ENCODE results near the gene RABGAP1. TPM values are rescaled to one million over a fixed set of nuclear protein-coding genes. Genes with fewer than 3 reads are reported as not detected.

Gene RABGAP1
- total and polyA plus RNA-seq, 2 experiments from 2014 or later, result 8.5 to 33.9 TPM

DNA sequence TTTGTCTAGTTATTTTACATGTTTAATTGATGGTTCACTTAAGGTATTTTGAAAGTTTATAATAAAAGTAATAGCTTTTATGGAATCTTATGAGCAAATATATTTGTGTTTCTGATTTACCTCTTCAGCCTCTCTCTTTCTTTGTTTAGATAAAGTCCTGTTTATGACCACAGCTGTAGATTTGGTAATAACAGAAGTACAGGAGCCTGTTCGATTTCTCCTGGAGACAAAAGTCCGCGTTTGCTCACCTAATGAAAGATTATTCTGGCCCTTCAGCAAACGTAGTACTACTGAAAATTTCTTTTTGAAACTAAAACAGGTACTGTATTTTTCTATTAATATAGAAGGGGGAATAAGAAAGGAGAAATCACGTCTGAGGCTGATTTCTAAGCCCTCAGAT is 57.6 kb downstream of the RABGAP1 start (continued):
- TF ChIP-seq, protein P1, sequence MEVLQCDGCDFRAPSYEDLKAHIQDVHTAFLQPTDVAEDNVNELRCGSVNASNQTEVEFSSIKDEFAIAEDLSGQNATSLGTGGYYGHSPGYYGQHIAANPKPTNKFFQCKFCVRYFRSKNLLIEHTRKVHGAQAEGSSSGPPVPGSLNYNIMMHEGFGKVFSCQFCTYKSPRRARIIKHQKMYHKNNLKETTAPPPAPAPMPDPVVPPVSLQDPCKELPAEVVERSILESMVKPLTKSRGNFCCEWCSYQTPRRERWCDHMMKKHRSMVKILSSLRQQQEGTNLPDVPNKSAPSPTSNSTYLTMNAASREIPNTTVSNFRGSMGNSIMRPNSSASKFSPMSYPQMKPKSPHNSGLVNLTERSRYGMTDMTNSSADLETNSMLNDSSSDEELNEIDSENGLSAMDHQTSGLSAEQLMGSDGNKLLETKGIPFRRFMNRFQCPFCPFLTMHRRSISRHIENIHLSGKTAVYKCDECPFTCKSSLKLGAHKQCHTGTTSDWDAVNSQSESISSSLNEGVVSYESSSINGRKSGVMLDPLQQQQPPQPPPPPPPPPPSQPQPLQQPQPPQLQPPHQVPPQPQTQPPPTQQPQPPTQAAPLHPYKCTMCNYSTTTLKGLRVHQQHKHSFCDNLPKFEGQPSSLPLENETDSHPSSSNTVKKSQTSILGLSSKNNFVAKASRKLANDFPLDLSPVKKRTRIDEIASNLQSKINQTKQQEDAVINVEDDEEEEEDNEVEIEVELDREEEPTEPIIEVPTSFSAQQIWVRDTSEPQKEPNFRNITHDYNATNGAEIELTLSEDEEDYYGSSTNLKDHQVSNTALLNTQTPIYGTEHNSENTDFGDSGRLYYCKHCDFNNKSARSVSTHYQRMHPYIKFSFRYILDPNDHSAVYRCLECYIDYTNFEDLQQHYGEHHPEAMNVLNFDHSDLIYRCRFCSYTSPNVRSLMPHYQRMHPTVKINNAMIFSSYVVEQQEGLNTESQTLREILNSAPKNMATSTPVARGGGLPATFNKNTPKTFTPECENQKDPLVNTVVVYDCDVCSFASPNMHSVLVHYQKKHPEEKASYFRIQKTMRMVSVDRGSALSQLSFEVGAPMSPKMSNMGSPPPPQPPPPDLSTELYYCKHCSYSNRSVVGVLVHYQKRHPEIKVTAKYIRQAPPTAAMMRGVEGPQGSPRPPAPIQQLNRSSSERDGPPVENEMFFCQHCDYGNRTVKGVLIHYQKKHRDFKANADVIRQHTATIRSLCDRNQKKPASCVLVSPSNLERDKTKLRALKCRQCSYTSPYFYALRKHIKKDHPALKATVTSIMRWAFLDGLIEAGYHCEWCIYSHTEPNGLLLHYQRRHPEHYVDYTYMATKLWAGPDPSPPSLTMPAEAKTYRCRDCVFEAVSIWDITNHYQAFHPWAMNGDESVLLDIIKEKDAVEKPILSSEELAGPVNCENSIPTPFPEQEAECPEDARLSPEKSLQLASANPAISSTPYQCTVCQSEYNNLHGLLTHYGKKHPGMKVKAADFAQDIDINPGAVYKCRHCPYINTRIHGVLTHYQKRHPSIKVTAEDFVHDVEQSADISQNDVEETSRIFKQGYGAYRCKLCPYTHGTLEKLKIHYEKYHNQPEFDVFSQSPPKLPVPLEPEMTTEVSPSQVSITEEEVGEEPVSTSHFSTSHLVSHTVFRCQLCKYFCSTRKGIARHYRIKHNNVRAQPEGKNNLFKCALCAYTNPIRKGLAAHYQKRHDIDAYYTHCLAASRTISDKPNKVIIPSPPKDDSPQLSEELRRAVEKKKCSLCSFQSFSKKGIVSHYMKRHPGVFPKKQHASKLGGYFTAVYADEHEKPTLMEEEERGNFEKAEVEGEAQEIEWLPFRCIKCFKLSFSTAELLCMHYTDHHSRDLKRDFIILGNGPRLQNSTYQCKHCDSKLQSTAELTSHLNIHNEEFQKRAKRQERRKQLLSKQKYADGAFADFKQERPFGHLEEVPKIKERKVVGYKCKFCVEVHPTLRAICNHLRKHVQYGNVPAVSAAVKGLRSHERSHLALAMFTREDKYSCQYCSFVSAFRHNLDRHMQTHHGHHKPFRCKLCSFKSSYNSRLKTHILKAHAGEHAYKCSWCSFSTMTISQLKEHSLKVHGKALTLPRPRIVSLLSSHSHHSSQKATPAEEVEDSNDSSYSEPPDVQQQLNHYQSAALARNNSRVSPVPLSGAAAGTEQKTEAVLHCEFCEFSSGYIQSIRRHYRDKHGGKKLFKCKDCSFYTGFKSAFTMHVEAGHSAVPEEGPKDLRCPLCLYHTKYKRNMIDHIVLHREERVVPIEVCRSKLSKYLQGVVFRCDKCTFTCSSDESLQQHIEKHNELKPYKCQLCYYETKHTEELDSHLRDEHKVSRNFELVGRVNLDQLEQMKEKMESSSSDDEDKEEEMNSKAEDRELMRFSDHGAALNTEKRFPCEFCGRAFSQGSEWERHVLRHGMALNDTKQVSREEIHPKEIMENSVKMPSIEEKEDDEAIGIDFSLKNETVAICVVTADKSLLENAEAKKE (CRISPR knock-in tag; IDR thresholded peaks at IDR 0.05), result no peak
- TF ChIP-seq NANOG (IDR thresholded peaks at IDR 0.05; ENCODE audit: borderline replicate concordance) (no peak), ZNF114 (CRISPR knock-in tag; IDR thresholded peaks at IDR 0.05) (no peak), ZNF331 (CRISPR knock-in tag; IDR thresholded peaks at IDR 0.05; ENCODE audit: low read depth) (no peak), EZH2phosphoT487 (IDR thresholded peaks at IDR 0.05; ENCODE audit: unreplicated experiment) (no peak), STAT1 (IDR thresholded peaks at IDR 0.05; ENCODE audit: unreplicated experiment) (no peak)
- TF ChIP-seq, protein P2, sequence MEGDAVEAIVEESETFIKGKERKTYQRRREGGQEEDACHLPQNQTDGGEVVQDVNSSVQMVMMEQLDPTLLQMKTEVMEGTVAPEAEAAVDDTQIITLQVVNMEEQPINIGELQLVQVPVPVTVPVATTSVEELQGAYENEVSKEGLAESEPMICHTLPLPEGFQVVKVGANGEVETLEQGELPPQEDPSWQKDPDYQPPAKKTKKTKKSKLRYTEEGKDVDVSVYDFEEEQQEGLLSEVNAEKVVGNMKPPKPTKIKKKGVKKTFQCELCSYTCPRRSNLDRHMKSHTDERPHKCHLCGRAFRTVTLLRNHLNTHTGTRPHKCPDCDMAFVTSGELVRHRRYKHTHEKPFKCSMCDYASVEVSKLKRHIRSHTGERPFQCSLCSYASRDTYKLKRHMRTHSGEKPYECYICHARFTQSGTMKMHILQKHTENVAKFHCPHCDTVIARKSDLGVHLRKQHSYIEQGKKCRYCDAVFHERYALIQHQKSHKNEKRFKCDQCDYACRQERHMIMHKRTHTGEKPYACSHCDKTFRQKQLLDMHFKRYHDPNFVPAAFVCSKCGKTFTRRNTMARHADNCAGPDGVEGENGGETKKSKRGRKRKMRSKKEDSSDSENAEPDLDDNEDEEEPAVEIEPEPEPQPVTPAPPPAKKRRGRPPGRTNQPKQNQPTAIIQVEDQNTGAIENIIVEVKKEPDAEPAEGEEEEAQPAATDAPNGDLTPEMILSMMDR (conservative IDR thresholded peaks at IDR 0.05; ENCODE audit: low read depth in 2 of 2), result no peak

Data from GM23338 (cell line).